ENCODE results near the gene SLC35F3.

DNA sequence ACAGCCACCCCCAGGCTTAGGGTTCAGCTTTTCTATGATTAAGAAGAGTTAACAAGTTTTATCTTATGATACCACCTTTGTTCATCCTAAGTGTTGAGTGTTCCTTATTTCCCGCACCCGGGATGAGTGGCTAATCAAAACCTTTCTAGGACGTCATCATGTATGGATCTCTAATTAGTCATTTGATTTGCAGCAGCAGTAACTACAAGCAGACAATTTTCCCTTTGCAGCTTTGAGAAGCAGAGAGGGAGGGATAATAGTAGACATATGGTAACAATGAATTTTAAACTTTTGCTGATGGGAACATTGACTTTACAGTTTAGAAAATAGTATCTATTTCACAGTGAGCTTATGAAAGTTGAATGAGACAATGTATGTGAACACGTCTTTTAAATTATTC is 30.8 kb upstream of the SLC35F3 start:
- TF ChIP-seq POLR2AphosphoS5 (IDR thresholded peaks at IDR 0.05; ENCODE audit: low read depth, low read length) (no peak), POLR2A (IDR thresholded peaks at IDR 0.05; ENCODE audit: low read depth, low read length) (no peak)
